ENCODE measurements around the gene ZNF185. TPM values are rescaled to one million over a fixed set of nuclear protein-coding genes. Genes with fewer than 3 reads are reported as not detected.

Gene ZNF185
- polyA plus RNA-seq, 3 donors, result 39.1 to 82.9 (median 40.5) TPM

DNA sequence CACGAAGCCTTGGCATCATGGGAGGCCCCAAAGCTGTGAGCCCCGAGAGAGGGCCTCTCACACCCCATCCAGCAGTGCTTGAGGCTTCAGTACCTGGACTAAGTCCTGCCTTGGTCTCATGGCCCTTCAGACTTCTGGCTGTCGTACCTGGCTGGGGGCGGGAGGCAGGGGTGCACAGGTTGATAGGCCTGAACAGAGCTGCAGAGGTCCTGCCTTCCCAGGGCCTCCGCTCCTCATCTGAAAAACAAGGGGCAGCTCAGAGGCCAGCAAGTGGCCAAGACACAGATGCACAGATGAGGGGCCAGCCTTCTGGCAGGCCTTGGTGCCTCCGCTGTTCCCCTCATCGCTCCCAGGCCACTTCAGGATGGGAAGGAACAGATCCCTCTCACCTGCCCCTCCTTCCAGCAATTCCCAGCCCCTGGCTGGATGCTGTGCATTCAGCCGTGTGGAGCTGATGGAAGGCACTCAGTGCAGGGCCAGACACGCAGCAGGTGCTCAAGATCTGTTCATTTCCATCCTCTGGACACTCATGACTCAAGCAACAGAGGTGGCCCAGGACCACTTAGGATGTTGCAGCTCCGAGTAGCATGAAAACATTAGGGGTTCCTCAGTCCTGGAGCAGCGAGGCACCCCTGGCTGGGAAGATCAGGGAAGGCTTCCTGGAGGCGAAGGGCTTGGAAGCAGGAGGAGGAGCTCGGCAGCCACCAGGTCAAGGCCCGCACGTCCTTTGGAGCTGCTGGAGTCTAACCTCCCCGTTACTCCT, 1.4 kb downstream of the ZNF185 start:
- intact Hi-C loops (cut with micrococcal nuclease), result no loop called here
- H3K27ac Mint-ChIP-seq, result no peak overlapping the region
- TF ChIP-seq, protein P1, sequence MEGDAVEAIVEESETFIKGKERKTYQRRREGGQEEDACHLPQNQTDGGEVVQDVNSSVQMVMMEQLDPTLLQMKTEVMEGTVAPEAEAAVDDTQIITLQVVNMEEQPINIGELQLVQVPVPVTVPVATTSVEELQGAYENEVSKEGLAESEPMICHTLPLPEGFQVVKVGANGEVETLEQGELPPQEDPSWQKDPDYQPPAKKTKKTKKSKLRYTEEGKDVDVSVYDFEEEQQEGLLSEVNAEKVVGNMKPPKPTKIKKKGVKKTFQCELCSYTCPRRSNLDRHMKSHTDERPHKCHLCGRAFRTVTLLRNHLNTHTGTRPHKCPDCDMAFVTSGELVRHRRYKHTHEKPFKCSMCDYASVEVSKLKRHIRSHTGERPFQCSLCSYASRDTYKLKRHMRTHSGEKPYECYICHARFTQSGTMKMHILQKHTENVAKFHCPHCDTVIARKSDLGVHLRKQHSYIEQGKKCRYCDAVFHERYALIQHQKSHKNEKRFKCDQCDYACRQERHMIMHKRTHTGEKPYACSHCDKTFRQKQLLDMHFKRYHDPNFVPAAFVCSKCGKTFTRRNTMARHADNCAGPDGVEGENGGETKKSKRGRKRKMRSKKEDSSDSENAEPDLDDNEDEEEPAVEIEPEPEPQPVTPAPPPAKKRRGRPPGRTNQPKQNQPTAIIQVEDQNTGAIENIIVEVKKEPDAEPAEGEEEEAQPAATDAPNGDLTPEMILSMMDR (IDR thresholded peaks at IDR 0.05), result no peak

DNA sequence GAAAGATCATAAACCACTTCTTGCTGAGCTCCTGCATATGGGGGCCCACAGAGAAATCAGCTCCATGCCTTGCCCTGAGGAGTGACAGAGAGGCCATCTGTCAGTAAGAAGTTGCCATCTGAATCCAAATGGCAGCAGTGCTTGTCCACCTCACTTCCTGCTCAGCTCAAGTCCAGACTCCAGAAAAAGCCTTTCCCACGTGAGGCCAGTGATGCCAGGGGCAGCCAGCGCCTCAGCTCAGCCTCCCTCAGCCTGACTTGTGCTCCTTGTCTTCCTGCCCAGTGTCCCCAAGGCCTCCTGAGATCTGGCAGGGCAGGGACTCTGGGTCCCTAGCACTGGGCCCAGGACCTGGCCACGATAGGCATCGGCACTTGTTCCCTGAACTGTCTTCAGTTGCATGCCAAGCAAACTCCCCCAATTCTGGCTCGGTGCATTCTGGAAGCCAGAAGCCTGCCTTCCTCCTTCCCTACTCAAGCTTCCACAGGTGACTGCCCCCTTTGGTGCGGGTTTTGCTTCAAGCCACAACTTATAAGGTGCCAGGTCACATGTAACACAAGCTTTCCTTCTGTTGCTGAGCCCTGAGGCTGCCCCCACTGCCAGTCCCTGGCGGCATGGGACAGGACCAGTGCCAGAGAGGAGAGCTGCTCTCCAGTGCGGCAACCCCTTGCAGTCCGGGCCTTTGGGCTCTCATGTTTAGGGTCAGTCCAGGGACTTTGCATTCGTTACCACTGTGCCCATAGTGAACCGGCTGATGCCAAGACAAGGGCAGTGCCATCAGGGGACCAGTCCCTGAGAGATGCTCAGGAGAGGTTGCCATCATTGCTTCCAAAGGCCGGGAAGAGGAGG, 2.2 kb downstream of the ZNF185 start:
- H4K20me1 ChIP-seq (ENCODE audit: insufficient read depth, low read length), result no peaks in the 10 kb centered on the region
- H3K9ac ChIP-seq (ENCODE audit: insufficient read depth, low read length, poor library complexity, severe bottlenecking), result no peak overlapping the region
- H2AFZ ChIP-seq (ENCODE audit: insufficient read depth, low read depth, low read length, poor library complexity, severe bottlenecking), result no peak overlapping the region
- H3K36me3 ChIP-seq (replicated peaks in 1 of 2; ENCODE audit: control insufficient read depth in 1 of 2, insufficient read depth in 2 of 2, low read length in 2 of 2), result no peaks in the 10 kb centered on the region
- no peaks in the 10 kb centered on the region for H3K79me2 ChIP-seq (ENCODE audit: insufficient read depth, low read length)
- H3K4me3 ChIP-seq (replicated peaks in 1 of 3; ENCODE audit: low read depth in 2 of 3, low read length in 3 of 3), result no peak overlapping the region
- no peak overlapping the region for H3K4me2 ChIP-seq (replicated peaks; ENCODE audit: extremely low read depth, low read length, poor library complexity, severe bottlenecking)
- H3K9me3 Mint-ChIP-seq, result peaks cover 0 to 5% (median 0%) of the 10 kb centered on the region in 7 donors
- H3K4me1 Mint-ChIP-seq, result peaks cover 8% of the 10 kb centered on the region
- H3K27me3 ChIP-seq (ENCODE audit: control insufficient read depth in 2 of 2, insufficient read depth in 2 of 2, low read length in 2 of 2), result peaks cover 0 to 24% of the 10 kb centered on the region in 2 donors
- 86% methylated on average over 10 of the region's 12 CpGs for WGBS (ENCODE audit: insufficient coverage)
- H3K36me3 Mint-ChIP-seq, result no peaks in the 10 kb centered on the region
- H3K4me3 Mint-ChIP-seq, result no peak overlapping the region
- no peaks in the 10 kb centered on the region for H3K9me3 ChIP-seq (replicated peaks in 1 of 2; ENCODE audit: control insufficient read depth in 1 of 2, insufficient read depth in 1 of 2, low read length in 2 of 2)
- no peak overlapping the region for H3K27ac ChIP-seq (ENCODE audit: low read depth in 1 of 2, low read length in 2 of 2)
- peaks cover 0 to 6% of the 10 kb centered on the region in 2 donors for H3K4me1 ChIP-seq (ENCODE audit: control insufficient read depth in 1 of 2, insufficient read depth in 2 of 2, low read length in 2 of 2)
- TF ChIP-seq, protein P1 (IDR thresholded peaks at IDR 0.05), result no peak
- no peak for DNase-seq
- peaks cover 16 to 43% (median 43%) of the 10 kb centered on the region in 3 donors for H3K27me3 Mint-ChIP-seq (ENCODE audit: low read depth in 3 of 3)
- H3K27ac Mint-ChIP-seq, result no peak overlapping the region
- intact Hi-C loops (cut with micrococcal nuclease), result no loop called here

More for the DNA sequence above, 1.4 kb downstream of the ZNF185 start:
- Histone ChIP-seq H3K27me3 (ENCODE audit: control insufficient read depth in 2 of 2, insufficient read depth in 2 of 2, low read length in 2 of 2) (peaks cover 0 to 24% of the 10 kb centered on the region in 2 donors), H3K9me3 (replicated peaks in 1 of 2; ENCODE audit: control insufficient read depth in 1 of 2, insufficient read depth in 1 of 2, low read length in 2 of 2) (no peaks in the 10 kb centered on the region), H3K36me3 (replicated peaks in 1 of 2; ENCODE audit: control insufficient read depth in 1 of 2, insufficient read depth in 2 of 2, low read length in 2 of 2) (no peaks in the 10 kb centered on the region), H3K4me3 (replicated peaks in 1 of 3; ENCODE audit: low read depth in 2 of 3, low read length in 3 of 3) (no peak overlapping the region), H3K4me1 (ENCODE audit: control insufficient read depth in 1 of 2, insufficient read depth in 2 of 2, low read length in 2 of 2) (peaks cover 0 to 6% of the 10 kb centered on the region in 2 donors), H3K27ac (ENCODE audit: low read depth in 1 of 2, low read length in 2 of 2) (no peak overlapping the region), H4K20me1 (ENCODE audit: insufficient read depth, low read length) (no peaks in the 10 kb centered on the region), H3K79me2 (ENCODE audit: insufficient read depth, low read length) (no peaks in the 10 kb centered on the region), H2AFZ (ENCODE audit: insufficient read depth, low read depth, low read length, poor library complexity, severe bottlenecking) (no peak overlapping the region), H3K4me2 (replicated peaks; ENCODE audit: extremely low read depth, low read length, poor library complexity, severe bottlenecking) (no peak overlapping the region), H3K9ac (ENCODE audit: insufficient read depth, low read length, poor library complexity, severe bottlenecking) (no peak overlapping the region)
- Mint-ChIP-seq H3K36me3 (no peaks in the 10 kb centered on the region), H3K27me3 (ENCODE audit: low read depth in 3 of 3) (peaks cover 16 to 46% (median 42%) of the 10 kb centered on the region in 3 donors), H3K9me3 (peaks cover 0 to 5% (median 0%) of the 10 kb centered on the region in 7 donors), H3K4me3 (peak overlapping the region in 1 of 2 donors; percentile 26), H3K4me1 (peaks cover 8% of the 10 kb centered on the region)
- no peak for DNase-seq
- WGBS (ENCODE audit: insufficient coverage), result 96% methylated on average over 6 of the region's 16 CpGs

Measured in CD14-positive monocyte (primary cell).